HL-60/S4 treated with retinoic acid at 250 ng/mL for 4 days and 3 days (cell line): ENCODE data around the gene MORN2.
"Not testable (repeated sequence)": the region's sequence is repeated elsewhere in the genome, so short reads cannot be mapped to it uniquely, and the experiment has no call there.

ENCODE experiments used
- in situ Hi-C: fragments of 300-500 bp; cut with MboI; formaldehyde crosslinking; loops from 2 replicates; pipeline ENCODE4 v1.7.0; 2022; ENCODE audit warnings: low sequenced_read_pairs

Gene MORN2

GRCh38 chr2:38875576-38876367 lies at the start of gene MORN2, which contains the start of gene DHX57:
MORN2 (plus strand) TSS chr2:38875976.
DHX57 (minus strand) TSS chr2:38875934; CDS start chr2:38868405, 7,529 bp downstream.
- in situ Hi-C loops = no loop called here

GRCh38 chr2:38827539-38828145 lies 48.1 kb upstream of the MORN2 start:
- in situ Hi-C loops = not testable (repeated sequence)

- in situ Hi-C loops = no loop called here
Measured at GRCh38 chr2:38828460-38828859, 47.3 kb upstream of the MORN2 start.

- in situ Hi-C loops = no loop called here
Measured at GRCh38 chr2:38829971-38830370, 45.8 kb upstream of the MORN2 start.

GRCh38 chr2:38830526-38831159 lies 45.1 kb upstream of the MORN2 start:
- in situ Hi-C loops = no loop called here

- in situ Hi-C loops = no loop called here
Measured at GRCh38 chr2:38835015-38835601, 40.7 kb upstream of the MORN2 start.

GRCh38 chr2:38835990-38836389 lies 39.8 kb upstream of the MORN2 start:
- in situ Hi-C loops = no loop called here

- in situ Hi-C loops = no loop called here
Measured at GRCh38 chr2:38836791-38837190, 39.0 kb upstream of the MORN2 start.

- in situ Hi-C loops = no loop called here
Measured at GRCh38 chr2:38850045-38850444, 25.7 kb upstream of the MORN2 start.

GRCh38 chr2:38856165-38856564 lies 19.6 kb upstream of the MORN2 start:
- in situ Hi-C loops = no loop called here

- in situ Hi-C loops = no loop called here
Measured at GRCh38 chr2:38862476-38862875, 13.3 kb upstream of the MORN2 start.

GRCh38 chr2:38863061-38863695 lies 12.6 kb upstream of the MORN2 start:
- in situ Hi-C loops = no loop called here

- in situ Hi-C loops = no loop called here
Measured at GRCh38 chr2:38866773-38867443, 8.9 kb upstream of the MORN2 start.

- in situ Hi-C loops = no loop called here
Measured at GRCh38 chr2:38871432-38871831, 4.3 kb upstream of the MORN2 start.

GRCh38 chr2:38873763-38874162 lies 2.0 kb upstream of the MORN2 start:
- in situ Hi-C loops = no loop called here

- in situ Hi-C loops = no loop called here
Measured at GRCh38 chr2:38875227-38875575, 575 bp upstream of the MORN2 start.

GRCh38 chr2:38876407-38876806 lies 631 bp downstream of the MORN2 start:
- in situ Hi-C loops = no loop called here

- in situ Hi-C loops = no loop called here
Measured at GRCh38 chr2:38886063-38886462, 10.3 kb downstream of the MORN2 start.

- in situ Hi-C loops = no loop called here
Measured at GRCh38 chr2:38887347-38887746, 11.6 kb downstream of the MORN2 start.

GRCh38 chr2:38887902-38888554 lies 12.3 kb downstream of the MORN2 start:
- in situ Hi-C loops = no loop called here
